Measurements from ENCODE around the gene MCM5. TPM values are rescaled to one million over a fixed set of nuclear protein-coding genes. Genes with fewer than 3 reads are reported as not detected.
"Not testable (repeated sequence)": the region's sequence is repeated elsewhere in the genome, so short reads cannot be mapped to it uniquely, and the experiment has no call there.

Gene MCM5
- total RNA-seq, 1 experiment from 2014 or later: 155 TPM

- peak; percentile 27 for DNase-seq (ENCODE audit: low spot score)
Observed at GRCh38 chr22:35452351-35452781, 52.4 kb downstream of the MCM5 start.

GRCh38 chr22:35452810-35453743 is 53.1 kb downstream of the MCM5 start:
- no peak for DNase-seq (ENCODE audit: low spot score)

GRCh38 chr22:35454416-35455054 is 54.6 kb downstream of the MCM5 start:
- no peak for DNase-seq (ENCODE audit: low spot score)

- DNase-seq (ENCODE audit: low spot score): no peak
Observed at GRCh38 chr22:35455529-35455928, 55.6 kb downstream of the MCM5 start.

- DNase-seq (ENCODE audit: low spot score): no peak
Observed at GRCh38 chr22:35456757-35457156, 56.8 kb downstream of the MCM5 start.

GRCh38 chr22:35457729-35458546 is 58.0 kb downstream of the MCM5 start:
- no peak for DNase-seq (ENCODE audit: low spot score)

GRCh38 chr22:35458547-35459422 is 58.8 kb downstream of the MCM5 start:
- DNase-seq (ENCODE audit: low spot score): no peak

GRCh38 chr22:35459423-35459894 is 59.5 kb downstream of the MCM5 start:
- no peak for DNase-seq (ENCODE audit: low spot score)

- not testable (repeated sequence) for DNase-seq (ENCODE audit: low spot score)
Observed at GRCh38 chr22:35459976-35460375, 60.0 kb downstream of the MCM5 start.

GRCh38 chr22:35460688-35461087 is 60.7 kb downstream of the MCM5 start:
- DNase-seq (ENCODE audit: low spot score): no peak

GRCh38 chr22:35462498-35463230 is 62.7 kb downstream of the MCM5 start:
- no peak for DNase-seq (ENCODE audit: low spot score)

- no peak for DNase-seq (ENCODE audit: low spot score)
Observed at GRCh38 chr22:35463231-35463933, 63.4 kb downstream of the MCM5 start.

GRCh38 chr22:35464399-35464798 is 64.5 kb downstream of the MCM5 start:
- DNase-seq (ENCODE audit: low spot score): no peak

- no peak for DNase-seq (ENCODE audit: low spot score)
Observed at GRCh38 chr22:35465109-35465701, 65.3 kb downstream of the MCM5 start.

- no peak for DNase-seq (ENCODE audit: low spot score)
Observed at GRCh38 chr22:35467681-35468434, 67.9 kb downstream of the MCM5 start.

- peak; percentile 19 for DNase-seq (ENCODE audit: low spot score)
Observed at GRCh38 chr22:35470903-35471321, 71.0 kb downstream of the MCM5 start.

GRCh38 chr22:35471566-35471965 is 71.6 kb downstream of the MCM5 start:
- not testable (repeated sequence) for DNase-seq (ENCODE audit: low spot score)

- no peak for DNase-seq (ENCODE audit: low spot score)
Observed at GRCh38 chr22:35472488-35472887, 72.5 kb downstream of the MCM5 start.

Data from HT-29 (cell line).